SK-N-SH treated with all-trans-retinoic acid at 6 μM for 48 hours (cell line): Measurements from ENCODE around the gene DNAH11.

Experiments
- ATAC-seq: fragments of 200-7000 bp; cut with Tn5 transposase; 3 replicates; pipeline ENCODE4 v1.9.1; 2020; ENCODE audit warnings: mild to moderate bottlenecking, moderate library complexity
- ARNTL ChIP-seq: fragments of 450-650 bp; formaldehyde crosslinking; IDR thresholded peaks from 2 replicates; pipeline ENCODE4 v1.5.0; 2020; ENCODE audit warnings: low read depth, mild to moderate bottlenecking, moderate library complexity, borderline replicate concordance
- BACH2 ChIP-seq: fragments of 250-450 bp; sonication (Bioruptor Pico); IDR thresholded peaks from 2 replicates; pipeline ENCODE4 v1.9.0; 2021; ENCODE audit warnings: mild to moderate bottlenecking, borderline replicate concordance
- CREB5 ChIP-seq: fragments of 250-450 bp; sonication (Bioruptor Pico); IDR thresholded peaks from 2 replicates; pipeline ENCODE4 v1.5.1; 2020; ENCODE audit warnings: low read depth, mild to moderate bottlenecking, moderate library complexity
- CSRNP3 ChIP-seq: fragments of 250-450 bp; sonication (Bioruptor Pico); IDR thresholded peaks from 2 replicates; pipeline ENCODE4 v1.5.1; 2021; ENCODE audit warnings: mild to moderate bottlenecking, moderate library complexity
- ESRRG ChIP-seq: fragments of 250-450 bp; sonication (Bioruptor Pico); IDR thresholded peaks from 2 replicates; pipeline ENCODE4 v1.6.1; 2021; ENCODE audit warnings: mild to moderate bottlenecking
- GLIS3 ChIP-seq: fragments of 250-450 bp; sonication (Bioruptor Pico); IDR thresholded peaks from 2 replicates; pipeline ENCODE4 v1.5.0; 2020; ENCODE audit warnings: mild to moderate bottlenecking, moderate library complexity
- ISL1 ChIP-seq: fragments of 250-450 bp; sonication (Bioruptor Pico); IDR thresholded peaks from 2 replicates; pipeline ENCODE4 v2.1.2; 2022; ENCODE audit warnings: mild to moderate bottlenecking, moderate library complexity
- OSR1 ChIP-seq: fragments of 250-450 bp; sonication (Bioruptor Pico); IDR thresholded peaks from 2 replicates; pipeline ENCODE4 v1.8.0; 2022; ENCODE audit warnings: moderate library complexity, mild to moderate bottlenecking, inconsistent platforms
- PATZ1 ChIP-seq: fragments of 250-450 bp; sonication (Bioruptor Pico); IDR thresholded peaks from 2 replicates; pipeline ENCODE4 v1.8.0; 2020; ENCODE audit warnings: mild to moderate bottlenecking, moderate library complexity, borderline replicate concordance
- POU6F1 ChIP-seq: fragments of 250-450 bp; sonication (Bioruptor Pico); IDR thresholded peaks from 2 replicates; pipeline ENCODE4 v1.8.0; 2021; ENCODE audit warnings: low read depth, mild to moderate bottlenecking, moderate library complexity, borderline replicate concordance
- PPARA ChIP-seq: fragments of 250-450 bp; sonication (Bioruptor Pico); IDR thresholded peaks from 2 replicates; pipeline ENCODE4 v1.5.0; 2020; ENCODE audit warnings: mild to moderate bottlenecking, borderline replicate concordance
- RARB ChIP-seq: fragments of 250-450 bp; sonication (Bioruptor Pico); IDR thresholded peaks from 2 replicates; pipeline ENCODE4 v1.8.0; 2021; ENCODE audit warnings: mild to moderate bottlenecking, moderate library complexity
- SNAI2 ChIP-seq: fragments of 250-450 bp; sonication (Bioruptor Pico); IDR thresholded peaks from 2 replicates; pipeline ENCODE4 v1.5.0; 2020; ENCODE audit warnings: mild to moderate bottlenecking, moderate library complexity
- TCF4 ChIP-seq: fragments of 250-450 bp; sonication (Bioruptor Pico); IDR thresholded peaks from 2 replicates; pipeline ENCODE4 v1.8.0; 2021; ENCODE audit warnings: mild to moderate bottlenecking, moderate library complexity, borderline replicate concordance
- TOX ChIP-seq: fragments of 250-450 bp; sonication (Bioruptor Pico); IDR thresholded peaks from 2 replicates; pipeline ENCODE4 v1.8.0; 2021; ENCODE audit warnings: mild to moderate bottlenecking, moderate library complexity, borderline replicate concordance
- TSHZ2 ChIP-seq: fragments of 250-450 bp; sonication (Bioruptor Pico); IDR thresholded peaks from 2 replicates; pipeline ENCODE4 v1.5.0; 2020; ENCODE audit warnings: mild to moderate bottlenecking, moderate library complexity
- ZC3H10 ChIP-seq: fragments of 250-450 bp; sonication (Bioruptor Pico); IDR thresholded peaks from 2 replicates; pipeline ENCODE4 v1.5.1; 2021; ENCODE audit warnings: mild to moderate bottlenecking, moderate library complexity
- ZFP3 ChIP-seq: fragments of 250-450 bp; sonication (Bioruptor Pico); IDR thresholded peaks from 2 replicates; pipeline ENCODE4 v1.5.0; 2020; ENCODE audit warnings: mild to moderate bottlenecking, moderate library complexity
- ZFP30 ChIP-seq: fragments of 450-650 bp; formaldehyde crosslinking; IDR thresholded peaks from 2 replicates; pipeline ENCODE4 v1.5.0; 2022; ENCODE audit warnings: mild to moderate bottlenecking, moderate library complexity
- ZNF565 ChIP-seq: fragments of 450-650 bp; formaldehyde crosslinking; conservative IDR thresholded peaks from 2 replicates; pipeline ENCODE4 v1.5.0; 2020; ENCODE audit warnings: low read depth, mild to moderate bottlenecking, moderate library complexity
- ZNF70 ChIP-seq: fragments of 450-650 bp; formaldehyde crosslinking; IDR thresholded peaks from 2 replicates; pipeline ENCODE4 v1.5.0; 2020; ENCODE audit warnings: mild to moderate bottlenecking, moderate library complexity
- ZNF8 ChIP-seq: fragments of 450-650 bp; formaldehyde crosslinking; IDR thresholded peaks from 2 replicates; pipeline ENCODE4 v1.5.0; 2020; ENCODE audit warnings: mild to moderate bottlenecking, moderate library complexity

Gene DNAH11

GRCh38 chr7:21572331-21573313 lies 29.8 kb downstream of the DNAH11 start:
- no peak for TF ChIP-seq GLIS3
- no peak for TF ChIP-seq ZNF565 (CRISPR knock-in tag)
- TF ChIP-seq TOX: no peak
- no peak for TF ChIP-seq SNAI2 (CRISPR knock-in tag)
- no peak for TF ChIP-seq TCF4 (CRISPR knock-in tag)
- TF ChIP-seq PATZ1: no peak
- TF ChIP-seq ZC3H10 (CRISPR knock-in tag): no peak
- TF ChIP-seq ESRRG (CRISPR knock-in tag): no peak
- TF ChIP-seq CREB5: no peak
- no peak for TF ChIP-seq OSR1
- TF ChIP-seq ARNTL (CRISPR knock-in tag): no peak
- ATAC-seq: no peak

GRCh38 chr7:21579341-21580072 lies 36.7 kb downstream of the DNAH11 start:
- TF ChIP-seq ZFP30 (CRISPR knock-in tag): no peak
- no peak for TF ChIP-seq ESRRG (CRISPR knock-in tag)
- TF ChIP-seq ARNTL (CRISPR knock-in tag): no peak
- TF ChIP-seq BACH2 (CRISPR knock-in tag): no peak
- TF ChIP-seq ZFP3: no peak
- TF ChIP-seq POU6F1 (CRISPR knock-in tag): no peak
- no peak for TF ChIP-seq ZNF70 (CRISPR knock-in tag)
- TF ChIP-seq ZNF565 (CRISPR knock-in tag): no peak
- TF ChIP-seq TCF4 (CRISPR knock-in tag): no peak
- TF ChIP-seq ISL1 (CRISPR knock-in tag): no peak
- TF ChIP-seq TSHZ2: no peak
- TF ChIP-seq SNAI2 (CRISPR knock-in tag): no peak
- ATAC-seq: no peak

- no peak for ATAC-seq
- TF ChIP-seq SNAI2 (CRISPR knock-in tag) (no peak), POU6F1 (CRISPR knock-in tag) (no peak), OSR1 (no peak), RARB (CRISPR knock-in tag) (no peak), ZFP3 (no peak), TCF4 (CRISPR knock-in tag) (no peak), ISL1 (CRISPR knock-in tag) (no peak), ESRRG (CRISPR knock-in tag) (no peak), TOX (no peak), ZC3H10 (CRISPR knock-in tag) (no peak), ARNTL (CRISPR knock-in tag) (no peak), ZNF70 (CRISPR knock-in tag) (no peak), ZNF8 (CRISPR knock-in tag) (no peak), GLIS3 (no peak), PPARA (CRISPR knock-in tag) (no peak), CSRNP3 (CRISPR knock-in tag) (no peak), BACH2 (CRISPR knock-in tag) (no peak), ZFP30 (CRISPR knock-in tag) (no peak), ZNF565 (CRISPR knock-in tag) (no peak)
Observed at GRCh38 chr7:21580073-21580521, 37.3 kb downstream of the DNAH11 start.
